ENCODE data around the gene NADK.
A peak's percentile ranks its signal among the peaks of the same experiment; 100 is the strongest.
"Not testable (repeated sequence)": the region's sequence is repeated elsewhere in the genome, so short reads cannot be mapped to it uniquely, and the experiment has no call there.

The NADK gene

DNA sequence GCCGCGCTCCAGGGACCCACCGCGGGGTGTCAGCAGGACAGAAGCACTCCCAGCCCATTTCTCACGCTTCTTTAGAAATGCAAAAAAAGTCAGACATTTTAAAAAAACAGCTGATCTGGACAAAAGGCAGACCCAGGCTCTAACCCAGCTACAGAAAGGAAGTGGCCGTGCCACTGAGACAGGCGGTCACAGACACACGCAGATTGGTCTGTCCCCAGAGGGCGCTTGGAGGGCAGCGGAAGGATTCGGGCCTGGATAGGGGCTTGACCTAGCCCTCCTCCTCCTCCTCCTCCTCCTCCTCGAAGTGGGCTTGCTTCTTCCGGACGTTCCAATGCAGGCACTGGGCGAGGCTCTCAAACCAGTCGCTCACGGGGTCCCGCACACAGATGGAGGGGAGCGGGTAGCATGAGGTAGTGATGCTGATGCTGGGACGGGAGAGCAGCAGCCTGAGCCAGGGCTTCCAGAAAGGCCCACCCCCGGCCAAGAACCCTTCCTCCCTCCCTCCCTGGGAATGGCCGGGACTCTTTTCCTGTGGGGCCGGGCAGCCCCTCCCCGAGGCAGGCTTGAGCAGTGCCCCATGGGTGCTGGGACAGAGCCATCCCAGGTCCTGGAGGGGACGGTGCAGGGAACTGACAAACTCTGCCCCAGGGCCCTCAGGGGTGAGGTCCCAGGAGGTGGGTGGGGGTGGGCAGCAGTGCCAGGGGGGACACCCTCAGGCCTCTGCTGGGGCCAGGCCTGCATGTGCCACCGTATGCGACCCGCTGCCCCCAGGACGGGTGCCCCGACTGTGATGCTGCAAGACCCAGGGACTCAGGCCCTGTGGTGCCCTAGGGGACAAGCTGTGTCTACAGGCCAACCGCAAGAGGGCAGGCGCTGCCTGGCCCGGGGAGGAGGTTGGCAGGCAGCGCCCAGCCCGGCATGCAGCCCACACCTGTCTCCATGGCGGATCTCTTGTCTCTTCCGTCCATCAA is 25.3 kb downstream of the NADK start:
- H3K9ac ChIP-seq (ENCODE audit: low read depth, low read length) = no peak overlapping the region
- H3K36me3 ChIP-seq (ENCODE audit: insufficient read depth, low read length) = peaks cover 5% of the 10 kb centered on the region; the same call in 1 of the 2 replicates
- no peaks in the 10 kb centered on the region for H3K9me3 ChIP-seq (ENCODE audit: control insufficient read depth, insufficient read depth, low read length)
- no peaks in the 10 kb centered on the region for H3K4me1 ChIP-seq (ENCODE audit: insufficient read depth, low read length)

DNA sequence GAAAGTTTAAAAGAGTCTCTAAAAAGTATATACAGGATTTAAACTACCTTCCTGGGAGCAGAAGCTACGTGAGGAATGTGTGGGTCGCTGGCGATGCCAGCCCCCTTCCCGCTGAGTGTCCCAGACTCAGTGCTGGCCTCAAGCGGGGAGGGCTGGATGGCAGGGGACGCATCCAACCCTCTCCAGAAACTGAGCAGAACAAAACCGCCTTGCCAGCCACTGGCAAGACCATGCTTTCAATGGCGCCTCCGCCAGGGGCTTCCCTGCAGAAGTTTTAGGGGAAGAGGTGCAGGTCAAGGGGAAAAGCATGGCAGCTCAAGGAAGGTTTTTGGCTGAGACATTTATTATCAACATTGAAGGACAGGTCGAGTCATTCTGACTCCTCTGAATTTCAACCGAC is 26.1 kb downstream of the NADK start:
- no peaks in the 10 kb centered on the region for H3K9me3 ChIP-seq (ENCODE audit: control insufficient read depth, insufficient read depth, low read length)
- no peaks in the 10 kb centered on the region for H3K4me1 ChIP-seq (ENCODE audit: insufficient read depth, low read length)
- H3K9ac ChIP-seq (ENCODE audit: low read depth, low read length) = no peak overlapping the region
- H3K36me3 ChIP-seq (ENCODE audit: insufficient read depth, low read length) = peaks cover 5% of the 10 kb centered on the region; the same call in 1 of the 2 replicates

DNA sequence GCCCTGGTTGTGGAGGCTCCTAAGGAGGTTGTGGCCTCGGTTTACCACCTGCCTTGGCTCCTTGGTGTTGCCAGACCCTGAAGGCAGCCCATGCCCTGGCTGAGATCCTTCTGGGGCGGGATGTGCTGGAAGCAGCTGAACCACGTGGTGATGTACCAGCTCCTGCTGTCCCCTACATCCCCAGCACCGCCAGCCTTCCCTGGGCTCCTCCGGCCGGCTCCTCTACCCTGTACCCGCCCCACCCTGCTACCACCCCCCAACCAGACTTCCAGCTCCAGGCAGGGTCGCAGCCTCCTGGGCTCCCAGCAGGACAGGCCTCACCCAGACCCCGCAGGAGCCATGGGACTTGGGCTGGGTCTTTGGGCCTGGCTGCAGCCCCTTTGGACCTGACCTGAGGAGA is 28.3 kb downstream of the NADK start:
- not testable (repeated sequence) for H3K4me1 ChIP-seq (ENCODE audit: insufficient read depth, low read length); H3K36me3 ChIP-seq (ENCODE audit: insufficient read depth, low read length); H3K9ac ChIP-seq (ENCODE audit: low read depth, low read length); H3K9me3 ChIP-seq (ENCODE audit: control insufficient read depth, insufficient read depth, low read length)

DNA sequence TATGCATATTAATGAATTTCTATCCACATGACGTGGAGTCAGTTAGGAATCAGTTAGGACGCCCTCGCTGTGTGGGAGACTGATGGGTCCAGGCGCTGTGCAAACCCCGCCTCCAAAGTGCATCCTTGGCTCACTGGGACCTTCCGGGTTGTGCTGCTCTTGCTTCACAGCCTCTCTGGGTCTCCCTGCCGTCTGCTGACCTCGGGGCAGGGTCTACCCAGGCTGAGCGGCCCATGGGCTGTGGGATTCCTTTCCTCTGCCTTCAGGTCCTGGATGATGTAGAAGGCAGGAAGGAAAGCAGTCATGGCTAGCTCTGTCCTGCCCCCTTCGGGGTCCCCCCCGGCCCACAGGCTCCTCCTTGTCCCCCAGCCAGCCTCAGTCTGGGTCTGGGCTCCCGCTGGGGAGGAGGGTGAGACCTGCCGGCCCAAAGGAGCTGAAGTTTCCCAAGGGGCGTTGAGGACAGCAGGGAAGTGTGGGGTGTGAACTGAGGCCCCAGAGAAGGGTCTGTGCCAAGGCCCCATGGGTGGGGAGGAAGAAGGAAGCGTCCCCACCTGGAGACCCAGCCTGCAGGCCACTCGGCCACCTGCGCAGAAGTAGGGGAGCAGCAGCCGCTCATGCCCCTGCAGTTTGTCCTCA is 29.5 kb downstream of the NADK start:
- Histone ChIP-seq H3K9ac (ENCODE audit: low read depth, low read length) (no peak overlapping the region), H3K4me1 (ENCODE audit: insufficient read depth, low read length) (no peaks in the 10 kb centered on the region), H3K36me3 (ENCODE audit: insufficient read depth, low read length) (no peaks in the 10 kb centered on the region), H3K9me3 (ENCODE audit: control insufficient read depth, insufficient read depth, low read length) (no peaks in the 10 kb centered on the region)

DNA sequence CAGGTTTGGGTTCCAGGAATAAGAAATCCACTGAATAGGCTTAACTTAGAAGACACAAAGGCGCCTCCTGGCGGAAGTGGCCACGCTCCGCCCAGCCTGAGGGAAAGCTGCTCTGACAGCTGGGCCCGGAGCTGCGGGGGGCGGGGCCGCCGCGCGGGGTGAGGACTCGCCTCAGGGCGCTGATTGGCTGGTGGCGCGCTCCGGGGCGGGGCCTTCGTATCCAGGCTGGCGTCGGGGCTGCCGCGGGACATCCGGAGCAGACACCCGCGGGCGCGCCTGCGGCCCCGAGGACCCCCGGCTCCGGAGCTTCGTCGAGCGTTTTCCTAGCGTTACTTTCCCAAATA is 31.7 kb downstream of the NADK start:
- H3K36me3 ChIP-seq (ENCODE audit: insufficient read depth, low read length); H3K4me1 ChIP-seq (ENCODE audit: insufficient read depth, low read length); H3K9ac ChIP-seq (ENCODE audit: low read depth, low read length); H3K9me3 ChIP-seq (ENCODE audit: control insufficient read depth, insufficient read depth, low read length): not testable (repeated sequence)

DNA sequence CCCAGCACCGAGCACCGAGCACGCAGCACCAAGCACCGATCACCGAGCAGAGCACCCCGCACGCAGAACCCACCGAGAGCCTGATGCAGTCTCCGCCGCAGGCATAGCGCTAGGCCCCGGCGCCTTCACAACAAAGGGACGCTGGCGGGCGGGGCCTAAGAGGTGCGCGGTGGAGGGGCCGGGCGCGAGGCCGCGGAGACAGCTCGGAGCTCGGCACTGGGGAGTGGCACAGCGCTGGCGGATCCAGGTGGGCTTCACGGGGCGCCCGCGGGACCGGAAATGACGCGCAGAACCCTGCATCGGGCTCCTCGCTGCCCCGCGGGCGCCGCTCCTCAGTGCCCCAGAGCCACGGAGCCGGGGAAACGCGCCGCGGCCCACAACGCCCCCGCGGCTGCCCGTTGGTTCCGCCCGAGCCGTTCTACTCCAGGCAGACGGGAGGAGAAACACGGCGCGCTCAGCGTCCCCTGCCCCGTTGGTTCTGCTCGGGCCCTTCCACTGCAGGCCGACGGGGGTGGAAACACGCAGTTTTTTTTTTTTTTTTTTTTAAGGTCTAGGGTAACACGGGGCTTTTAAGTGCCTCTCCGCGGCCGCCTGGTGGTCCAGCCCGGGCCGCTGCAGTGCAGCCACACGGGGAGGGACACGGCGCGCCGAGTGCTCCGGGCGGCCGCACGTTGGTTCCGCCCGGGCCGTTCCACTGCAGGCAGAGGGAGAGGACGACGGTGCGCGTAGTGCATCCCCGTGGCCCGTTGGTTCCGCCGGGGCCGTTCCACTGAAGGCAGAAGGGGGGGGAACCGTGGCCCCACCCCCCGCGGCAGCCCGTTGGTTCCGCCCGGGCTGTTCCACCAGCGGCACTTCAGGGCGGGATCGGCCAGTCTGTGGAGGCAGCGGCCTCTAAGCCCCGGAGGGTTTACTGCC is 32.4 kb downstream of the NADK start:
- H3K9me3 ChIP-seq (ENCODE audit: control insufficient read depth, insufficient read depth, low read length); H3K36me3 ChIP-seq (ENCODE audit: insufficient read depth, low read length); H3K4me1 ChIP-seq (ENCODE audit: insufficient read depth, low read length): not testable (repeated sequence)
- H3K9ac ChIP-seq (ENCODE audit: low read depth, low read length) = peak overlapping the region; percentile 33; the same call in 1 of the 2 replicates

DNA sequence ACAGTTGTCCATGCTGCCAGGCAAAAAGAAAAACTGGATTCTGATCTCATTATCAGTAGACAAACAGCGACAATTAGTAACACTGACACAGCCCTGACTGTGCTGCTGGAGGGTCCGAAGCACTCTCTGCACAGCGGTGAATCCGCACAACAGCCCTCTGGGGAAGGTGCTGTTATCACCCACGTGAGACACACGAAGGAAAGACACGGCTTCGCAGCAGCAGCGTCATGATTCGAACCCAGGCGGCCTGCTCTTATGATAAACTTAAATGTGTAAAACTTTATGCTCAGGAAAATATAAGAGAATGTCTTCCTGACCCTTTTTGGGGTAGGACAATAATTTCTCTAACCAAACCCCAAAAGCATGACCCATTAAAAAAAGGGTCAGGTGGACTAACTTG is 35.7 kb downstream of the NADK start:
- H3K9ac ChIP-seq (ENCODE audit: low read depth, low read length); H3K9me3 ChIP-seq (ENCODE audit: control insufficient read depth, insufficient read depth, low read length); H3K4me1 ChIP-seq (ENCODE audit: insufficient read depth, low read length); H3K36me3 ChIP-seq (ENCODE audit: insufficient read depth, low read length): not testable (repeated sequence)

DNA sequence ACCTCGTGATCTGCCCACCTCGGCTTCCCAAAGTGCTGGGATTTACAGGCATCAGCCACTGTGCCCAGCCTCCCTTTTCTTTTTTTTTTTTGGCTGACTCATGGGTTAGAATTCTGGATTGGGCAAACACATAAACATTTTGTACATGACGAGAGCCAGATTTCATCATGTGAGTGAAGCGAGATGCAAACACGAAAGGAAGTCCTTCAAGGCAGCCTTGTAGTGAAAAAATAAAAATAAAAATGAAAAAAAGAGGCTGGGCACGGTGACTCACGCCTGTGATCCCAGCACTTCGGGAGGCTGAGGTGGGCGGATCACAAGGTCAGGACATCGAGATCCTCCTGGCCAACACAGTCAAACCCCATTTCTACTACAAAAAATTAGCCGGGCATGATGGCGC is 37.3 kb downstream of the NADK start:
- H3K9me3 ChIP-seq (ENCODE audit: control insufficient read depth, insufficient read depth, low read length); H3K4me1 ChIP-seq (ENCODE audit: insufficient read depth, low read length); H3K9ac ChIP-seq (ENCODE audit: low read depth, low read length); H3K36me3 ChIP-seq (ENCODE audit: insufficient read depth, low read length): not testable (repeated sequence)

DNA sequence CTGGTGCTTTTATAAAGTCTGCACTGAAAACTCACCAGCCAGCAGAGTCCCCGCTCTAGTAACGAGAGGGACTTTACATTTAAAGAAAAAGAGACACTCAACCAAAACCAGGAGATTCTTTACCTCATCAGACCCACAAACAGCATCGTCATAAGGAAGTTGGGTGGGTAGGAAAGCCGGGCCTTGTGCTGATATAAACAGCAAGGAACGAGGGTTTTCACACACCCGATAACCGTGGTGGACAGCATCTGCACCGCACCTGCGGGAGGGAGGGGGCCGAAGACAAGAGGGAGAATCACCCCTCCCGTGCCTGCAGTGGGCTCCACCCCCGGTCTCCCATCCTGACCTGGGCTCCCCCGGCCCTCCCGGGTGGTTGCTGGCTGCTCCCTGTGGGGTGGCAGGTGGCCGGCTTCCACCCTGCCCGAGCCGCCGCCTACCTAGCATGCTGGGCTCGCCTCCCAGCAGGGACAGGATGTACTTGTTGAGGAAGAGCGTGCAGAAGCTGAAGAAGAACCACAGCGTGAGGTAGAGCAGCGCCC is 39.4 kb downstream of the NADK start:
- H3K9me3 ChIP-seq (ENCODE audit: control insufficient read depth, insufficient read depth, low read length); H3K4me1 ChIP-seq (ENCODE audit: insufficient read depth, low read length); H3K36me3 ChIP-seq (ENCODE audit: insufficient read depth, low read length); H3K9ac ChIP-seq (ENCODE audit: low read depth, low read length): not testable (repeated sequence)

DNA sequence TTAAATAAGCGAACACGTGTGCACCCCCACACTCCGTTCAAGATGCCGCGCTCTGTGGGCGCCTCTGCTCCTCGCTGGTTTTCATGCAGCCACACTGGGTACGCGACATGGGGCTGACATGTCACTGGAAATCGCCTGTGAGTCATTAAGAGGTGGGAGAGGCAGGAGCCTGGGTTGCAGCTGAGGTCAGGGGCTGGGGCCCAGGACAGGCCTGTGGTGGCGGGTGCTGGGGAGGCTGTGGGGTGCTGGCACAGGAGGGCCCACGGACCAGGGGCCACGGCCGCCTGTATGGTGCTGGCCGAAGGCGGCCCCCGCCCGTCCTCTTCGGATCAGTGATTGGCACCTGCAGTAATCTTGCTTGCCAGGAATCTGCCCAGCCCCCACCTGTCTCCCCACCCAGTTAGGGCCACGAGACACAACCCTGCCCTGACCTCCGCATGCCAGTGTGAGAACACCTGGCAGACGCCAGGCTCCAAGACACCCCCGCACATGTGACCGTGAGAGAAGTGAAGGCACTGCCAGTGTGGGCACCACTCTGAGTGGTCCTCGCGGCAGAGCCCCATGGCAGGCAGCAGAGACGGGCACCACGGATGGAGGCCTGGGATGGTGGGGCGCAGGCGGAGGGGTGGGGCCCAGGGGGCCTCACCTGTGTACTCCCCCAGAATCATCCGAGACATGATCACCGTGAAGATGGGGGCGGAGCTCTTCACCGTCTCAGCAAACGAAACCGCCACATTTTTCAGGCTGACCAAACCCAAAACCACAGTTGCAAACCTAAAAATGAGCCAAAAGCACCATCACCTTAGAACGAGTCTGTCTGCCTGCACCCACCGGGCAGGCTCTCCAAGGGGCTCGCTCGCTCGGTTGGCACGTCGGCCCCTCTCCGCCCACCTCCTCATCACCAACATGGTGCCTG is 40.3 kb downstream of the NADK start:
- H3K36me3 ChIP-seq (ENCODE audit: insufficient read depth, low read length); H3K9me3 ChIP-seq (ENCODE audit: control insufficient read depth, insufficient read depth, low read length); H3K4me1 ChIP-seq (ENCODE audit: insufficient read depth, low read length); H3K9ac ChIP-seq (ENCODE audit: low read depth, low read length): not testable (repeated sequence)

DNA sequence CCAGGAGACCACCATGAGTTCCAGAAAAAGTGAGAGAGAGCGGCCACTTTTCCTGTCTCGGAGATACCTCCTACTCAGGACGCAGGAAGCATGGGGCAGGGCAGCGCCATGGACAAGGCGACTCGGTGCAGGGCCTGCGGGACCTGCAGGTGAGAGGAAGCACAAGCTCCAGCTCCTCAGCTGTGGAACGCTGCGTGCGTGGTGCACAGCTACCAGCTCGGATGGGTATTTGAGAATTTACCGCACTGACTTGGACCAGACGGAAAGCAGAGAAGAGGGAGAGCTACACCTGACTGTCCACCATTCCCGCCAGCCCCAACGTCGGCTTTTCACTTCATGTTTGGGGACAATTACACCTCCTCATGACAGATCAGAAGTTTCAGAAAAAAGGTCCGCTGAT is 45.9 kb downstream of the NADK start:
- Histone ChIP-seq H3K9me3 (ENCODE audit: control insufficient read depth, insufficient read depth, low read length) (no peaks in the 10 kb centered on the region), H3K9ac (ENCODE audit: low read depth, low read length) (no peak overlapping the region), H3K36me3 (ENCODE audit: insufficient read depth, low read length) (no peaks in the 10 kb centered on the region; the same call in 1 of the 2 replicates), H3K4me1 (ENCODE audit: insufficient read depth, low read length) (no peaks in the 10 kb centered on the region)

DNA sequence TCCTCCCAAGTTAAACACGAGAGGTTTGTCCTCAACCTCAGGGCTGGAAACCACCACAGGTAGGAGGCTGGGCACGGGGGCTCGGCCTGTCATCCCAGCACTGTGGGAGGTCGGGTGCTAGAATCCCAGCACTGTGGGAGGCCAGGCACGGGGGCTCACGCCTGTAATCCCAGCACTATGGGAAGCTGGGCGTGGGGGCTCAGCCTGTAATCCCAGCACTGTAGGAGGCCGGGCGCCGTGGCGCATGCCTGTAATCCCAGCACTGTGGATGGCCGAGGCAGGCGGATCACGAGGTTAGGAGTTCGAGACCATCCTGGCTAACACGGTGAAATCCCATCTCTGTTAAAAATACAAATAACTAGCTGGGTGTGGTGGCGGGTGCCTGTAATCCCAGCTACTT is 47.4 kb downstream of the NADK start:
- no peaks in the 10 kb centered on the region for H3K4me1 ChIP-seq (ENCODE audit: insufficient read depth, low read length)
- H3K9ac ChIP-seq (ENCODE audit: low read depth, low read length) = no peak overlapping the region
- H3K9me3 ChIP-seq (ENCODE audit: control insufficient read depth, insufficient read depth, low read length) = no peaks in the 10 kb centered on the region
- H3K36me3 ChIP-seq (ENCODE audit: insufficient read depth, low read length) = no peaks in the 10 kb centered on the region; the same call in 1 of the 2 replicates

DNA sequence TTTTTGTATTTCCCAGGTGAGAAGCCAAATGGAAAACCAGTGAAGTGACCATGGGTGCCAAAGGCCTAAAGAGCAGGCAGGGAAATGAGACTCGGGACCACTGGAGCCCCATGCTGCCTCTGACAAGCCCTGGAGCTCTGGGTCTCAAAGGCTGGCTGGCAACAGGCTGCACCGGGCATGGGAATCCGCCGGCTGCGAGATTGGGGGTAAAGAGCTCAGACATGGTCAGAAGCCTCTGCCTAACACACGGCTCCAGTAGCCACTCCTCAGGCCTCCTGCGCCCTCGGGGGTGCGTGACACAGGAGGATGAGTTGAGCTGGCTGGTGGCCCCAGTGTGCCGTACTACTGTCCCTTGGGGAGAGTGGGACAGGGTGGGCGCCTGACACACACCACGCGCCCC is 48.0 kb downstream of the NADK start:
- H3K9me3 ChIP-seq (ENCODE audit: control insufficient read depth, insufficient read depth, low read length); H3K4me1 ChIP-seq (ENCODE audit: insufficient read depth, low read length); H3K36me3 ChIP-seq (ENCODE audit: insufficient read depth, low read length); H3K9ac ChIP-seq (ENCODE audit: low read depth, low read length): not testable (repeated sequence)
